PC-3 (cell line): ENCODE results near the gene ARL3. TPM values are rescaled to one million over a fixed set of nuclear protein-coding genes. Genes with fewer than 3 reads are reported as not detected.

Source experiments
- ATAC-seq: fragments of 200-7000 bp; cut with Tn5 transposase; 2 replicates; pipeline ENCODE4 v1.9.1; 2020; ENCODE audit warnings: mild to moderate bottlenecking, moderate library complexity
- BruUV-seq: library from RNA; stranded (reverse); fragments of 400-500 nt; replicated peaks from 2 replicates; lab custom pipeline; 2021; lab: Mats Ljungman, UMichigan
- CTCF ChIA-PET: fragments of 300-600 bp; sonication (Branson Sonifier 250); formaldehyde crosslinking; loops from one replicate; lab custom pipeline; 2022; ENCODE audit warnings: antibody characterized with exemption; lab: Charles Lee
- POLR2A ChIA-PET: fragments of 300-600 bp; sonication (Branson Sonifier 250); formaldehyde crosslinking; loops from one replicate; lab custom pipeline; 2022; ENCODE audit warnings: antibody characterized with exemption; ENCODE audit not compliant: unreplicated experiment; lab: Charles Lee
- DNase-seq: peaks from one replicate; pipeline ENCODE4 v3.0.0-alpha.2; 2015
- H2AFZ ChIP-seq: fragments of 300-600 bp; sonication (generic); 2 replicates; pipeline ENCODE4 v1.6.0; 2016; ENCODE audit warnings: antibody characterized with exemption, low read length
- H3F3A ChIP-seq: fragments of 300-600 bp; sonication (generic); one replicate; pipeline ENCODE4 v1.6.0; 2017; ENCODE audit warnings: antibody characterized with exemption, low read length, control low read depth, mild to moderate bottlenecking; ENCODE audit not compliant: unreplicated experiment
- H3K27ac ChIP-seq: fragments of 300-600 bp; sonication (generic); 2 replicates; pipeline ENCODE4 v1.5.1; 2016; ENCODE audit warnings: mild to moderate bottlenecking, low read length
- H3K27me3 ChIP-seq: fragments of 300-600 bp; sonication (generic); 2 replicates; pipeline ENCODE4 v1.6.1; 2016; ENCODE audit warnings: low read length, mixed read lengths
- H3K36me3 ChIP-seq: fragments of 300-600 bp; sonication (generic); 2 replicates; pipeline ENCODE4 v1.6.1; 2016; ENCODE audit warnings: low read depth, mixed run types, low read length, mixed read lengths
- H3K4me1 ChIP-seq: fragments of 300-600 bp; sonication (generic); 2 replicates; pipeline ENCODE4 v1.5.1; 2016; ENCODE audit warnings: low read length; ENCODE audit not compliant: insufficient read depth
- H3K4me2 ChIP-seq: fragments of 300-600 bp; sonication (generic); 2 replicates; pipeline ENCODE4 v1.6.0; 2016; ENCODE audit warnings: low read length
- H3K4me3 ChIP-seq: fragments of 300-600 bp; sonication (generic); 2 replicates; pipeline ENCODE4 v1.5.1; 2016; ENCODE audit warnings: mild to moderate bottlenecking, low read length, mixed read lengths
- H3K79me2 ChIP-seq: fragments of 300-600 bp; sonication (generic); 2 replicates; pipeline ENCODE4 v1.6.1; 2017; ENCODE audit warnings: low read length, mixed read lengths
- H3K9ac ChIP-seq: fragments of 300-600 bp; sonication (generic); 2 replicates; pipeline ENCODE4 v1.6.0; 2016; ENCODE audit warnings: mild to moderate bottlenecking, low read length
- H3K9me2 ChIP-seq: fragments of 300-600 bp; sonication (generic); replicated peaks from 2 replicates; pipeline ENCODE4 v1.6.1; 2016; ENCODE audit warnings: mixed run types, low read length, mixed read lengths
- H3K9me3 ChIP-seq: fragments of 300-600 bp; sonication (generic); 2 replicates; pipeline ENCODE4 v1.6.1; 2016; ENCODE audit warnings: low read length, mixed read lengths
- H4K20me1 ChIP-seq: fragments of 300-600 bp; sonication (generic); 2 replicates; pipeline ENCODE4 v1.6.1; 2016; ENCODE audit warnings: low read length, mixed read lengths
- EZH2 ChIP-seq: fragments of 300-600 bp; sonication (generic); IDR thresholded peaks from one replicate; pipeline ENCODE4 v1.6.1; 2017; ENCODE audit warnings: antibody characterized with exemption, mild to moderate bottlenecking, low read length; ENCODE audit not compliant: unreplicated experiment
- EZH2phosphoT487 ChIP-seq: fragments of 300-600 bp; sonication (generic); IDR thresholded peaks from 2 replicates; pipeline ENCODE4 v1.6.1; 2018; ENCODE audit warnings: mild to moderate bottlenecking, antibody characterized with exemption, low read length, borderline replicate concordance
- intact Hi-C: fragments of 100-400 bp; cut with micrococcal nuclease; formaldehyde crosslinking; loops from 2 replicates; pipeline ENCODE4 v1.9.0; 2023
- total RNA-seq: library from RNA; depleted of rRNA; stranded (reverse); fragments of >200 nt; gene quantifications from 2 replicates; pipeline ENCODE4 v1.2.3, GENCODE V29; 2014
- TF ChIP-seq, protein P1 (sequence below): fragments of 300-600 bp; sonication (generic); conservative IDR thresholded peaks from 2 replicates; pipeline ENCODE4 v1.5.1; 2017; ENCODE audit warnings: antibody characterized with exemption, low read depth, mild to moderate bottlenecking, low read length

ARL3 gene
- total RNA-seq, 1 experiment from 2014 or later, result 2.8 TPM

DNA sequence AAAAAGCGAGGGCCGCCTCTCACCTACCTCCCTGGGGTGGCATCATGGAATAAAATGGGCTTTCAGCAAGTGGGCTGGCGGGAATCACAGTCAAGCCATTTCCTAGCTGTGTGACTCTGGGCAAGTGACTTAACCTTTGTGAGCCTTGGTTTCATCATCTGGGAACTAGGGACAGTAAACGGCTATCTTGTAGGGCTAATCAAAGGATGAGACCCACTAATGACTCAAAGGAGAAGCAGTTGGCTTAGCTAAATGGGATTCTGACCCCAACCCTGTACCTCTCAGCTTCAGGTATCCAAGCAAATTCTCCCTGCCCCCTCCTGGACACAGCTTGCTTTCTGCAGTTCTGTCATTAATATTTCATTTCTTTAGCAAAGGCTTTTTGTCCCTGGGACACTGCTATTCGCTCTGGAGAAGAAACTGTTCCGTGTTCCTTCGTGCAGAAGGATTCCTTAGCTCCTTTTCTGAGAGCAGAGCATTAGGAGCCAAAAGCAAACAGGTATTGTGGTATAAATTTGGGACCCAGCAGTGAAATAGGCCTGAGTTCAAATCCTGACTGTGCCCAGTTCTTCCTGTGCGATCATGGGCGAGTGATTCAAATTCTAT, 44.0 kb downstream of the ARL3 start:
- DNase-seq (no peak), ATAC-seq (no peak)
- ChIA-PET POLR2A (no interaction called here), CTCF (interaction anchor here (0.5 to 1.0 kb wide), 3 partner anchors 24 to 172 kb away, joined by 3 to 6 read pairs (median 4); no protein-coding TSS in a partner anchor)
- intact Hi-C loops, result no loop called here
- Histone ChIP-seq H3K4me1 (peaks cover 9% of the 10 kb centered on the region; the same call in 1 of the 2 replicates), H3K4me2 (0 out of 2 replicates have a peak overlapping the region, but pooled peaks have one; percentile 37), H3F3A (no peaks in the 10 kb centered on the region), H3K9me3 (no peaks in the 10 kb centered on the region), H2AFZ (peak overlapping the region; percentile 76; the same call in 1 of the 2 replicates), H3K79me2 (no peaks in the 10 kb centered on the region), H3K27ac (no peak overlapping the region), H3K9ac (no peak overlapping the region), H3K36me3 (no peaks in the 10 kb centered on the region), H3K4me3 (no peak overlapping the region), H3K27me3 (no peaks in the 10 kb centered on the region), H4K20me1 (no peaks in the 10 kb centered on the region), H3K9me2 (no peaks in the 10 kb centered on the region)
- no TSS peak for BruUV-seq
- TF ChIP-seq, protein P1, sequence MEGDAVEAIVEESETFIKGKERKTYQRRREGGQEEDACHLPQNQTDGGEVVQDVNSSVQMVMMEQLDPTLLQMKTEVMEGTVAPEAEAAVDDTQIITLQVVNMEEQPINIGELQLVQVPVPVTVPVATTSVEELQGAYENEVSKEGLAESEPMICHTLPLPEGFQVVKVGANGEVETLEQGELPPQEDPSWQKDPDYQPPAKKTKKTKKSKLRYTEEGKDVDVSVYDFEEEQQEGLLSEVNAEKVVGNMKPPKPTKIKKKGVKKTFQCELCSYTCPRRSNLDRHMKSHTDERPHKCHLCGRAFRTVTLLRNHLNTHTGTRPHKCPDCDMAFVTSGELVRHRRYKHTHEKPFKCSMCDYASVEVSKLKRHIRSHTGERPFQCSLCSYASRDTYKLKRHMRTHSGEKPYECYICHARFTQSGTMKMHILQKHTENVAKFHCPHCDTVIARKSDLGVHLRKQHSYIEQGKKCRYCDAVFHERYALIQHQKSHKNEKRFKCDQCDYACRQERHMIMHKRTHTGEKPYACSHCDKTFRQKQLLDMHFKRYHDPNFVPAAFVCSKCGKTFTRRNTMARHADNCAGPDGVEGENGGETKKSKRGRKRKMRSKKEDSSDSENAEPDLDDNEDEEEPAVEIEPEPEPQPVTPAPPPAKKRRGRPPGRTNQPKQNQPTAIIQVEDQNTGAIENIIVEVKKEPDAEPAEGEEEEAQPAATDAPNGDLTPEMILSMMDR, result peak; percentile 22; the same call in 1 of the 2 replicates
- no peak for TF ChIP-seq EZH2
- TF ChIP-seq EZH2phosphoT487, result no peak

DNA sequence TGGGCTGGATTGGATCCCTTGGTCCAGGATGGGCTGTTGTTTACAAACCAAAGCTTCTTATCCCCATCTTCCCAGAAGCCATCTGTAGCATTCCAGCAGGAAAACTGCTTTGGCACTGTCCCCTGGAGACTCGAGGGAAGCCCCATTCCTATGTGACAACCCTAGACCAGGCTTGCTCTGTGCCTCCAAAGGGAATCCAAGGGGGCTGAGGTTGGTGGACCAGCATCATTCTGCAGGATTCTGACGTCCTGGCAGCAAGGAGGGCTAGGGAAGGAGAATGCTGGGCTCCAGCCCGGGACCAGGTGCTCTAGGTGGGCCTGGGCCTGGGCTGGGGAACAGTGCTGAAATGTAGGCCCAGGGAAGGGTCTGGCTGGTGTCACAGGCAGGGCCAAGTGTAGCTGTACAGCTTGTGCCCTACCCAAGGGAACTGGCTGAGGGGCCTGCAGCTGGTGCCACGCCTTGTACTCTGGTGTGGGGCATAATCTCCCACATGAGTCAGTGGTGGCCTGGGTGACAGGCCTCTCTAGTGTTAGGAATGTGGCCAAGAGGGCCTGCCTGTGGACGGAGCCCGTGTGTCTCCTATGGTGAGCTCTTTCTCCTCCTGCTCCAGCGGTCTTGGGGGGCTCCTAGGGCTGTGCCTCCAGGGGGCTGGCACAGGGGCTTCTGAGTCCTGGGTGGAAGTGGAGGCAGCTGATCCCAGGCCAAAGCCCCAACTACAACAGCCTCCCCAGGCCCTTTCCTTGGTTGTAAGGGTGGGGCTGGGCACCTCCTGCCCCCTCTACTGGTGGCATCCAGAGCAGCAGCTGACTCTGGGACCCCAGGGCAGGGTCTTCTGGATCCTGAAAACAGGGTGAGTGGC, 44.8 kb downstream of the ARL3 start:
- DNase-seq, result peak; percentile 65
- intact Hi-C loops, result no loop called here
- peak; percentile 95 for ATAC-seq

More for the DNA sequence above, 44.8 kb downstream of the ARL3 start:
- H4K20me1 ChIP-seq, result no peaks in the 10 kb centered on the region
- no peaks in the 10 kb centered on the region for H3F3A ChIP-seq
- H3K4me2 ChIP-seq, result peak overlapping the region; percentile 37; the same call in 1 of the 2 replicates
- BruUV-seq, result no TSS peak
- no peaks in the 10 kb centered on the region for H3K27me3 ChIP-seq
- H3K9me2 ChIP-seq, result no peaks in the 10 kb centered on the region
- peak overlapping the region; percentile 17; the same call in 1 of the 2 replicates for H3K9ac ChIP-seq
- no peak for TF ChIP-seq EZH2
- TF ChIP-seq, protein P1, result peak; percentile 67
- H3K36me3 ChIP-seq, result no peaks in the 10 kb centered on the region
- ChIA-PET POLR2A (no interaction called here), CTCF (interaction anchor here (0.7 to 1.0 kb wide), 2 partner anchors 23 to 45 kb away, joined by 4 to 6 read pairs; partner anchors contain the start of genes ARL3 and SFXN2)
- H3K27ac ChIP-seq, result peak overlapping the region; percentile 29; the same call in 1 of the 2 replicates
- peak overlapping the region; percentile 76; the same call in 1 of the 2 replicates for H2AFZ ChIP-seq
- H3K79me2 ChIP-seq, result no peaks in the 10 kb centered on the region
- no peaks in the 10 kb centered on the region for H3K9me3 ChIP-seq
- H3K4me1 ChIP-seq, result peaks cover 9% of the 10 kb centered on the region; the same call in 1 of the 2 replicates
- H3K4me3 ChIP-seq, result no peak overlapping the region
